Astrocyte of the spinal cord (primary cell): ENCODE measurements around the gene ALK.

ENCODE experiments used
- DNase-seq: peaks from one replicate; pipeline ENCODE4 v3.0.0; 2011; ENCODE audit warnings: low read depth, low spot score
- H3K4me3 ChIP-seq: 2 replicates; pipeline ENCODE4 v1.5.1; 2011; ENCODE audit warnings: low read depth, mild to moderate bottlenecking, low read length, moderate library complexity
- CTCF ChIP-seq: IDR thresholded peaks from 2 replicates; pipeline ENCODE4 v1.5.1; 2012; ENCODE audit warnings: low read depth, mild to moderate bottlenecking, low read length, inconsistent platforms
- in situ Hi-C: cut with HindIII; loops from 2 replicates; pipeline ENCODE4 v1.10.0; 2017; ENCODE audit warnings: low sequenced_read_pairs

ALK gene

GRCh38 chr2:29610569-29610968 lies 310.8 kb downstream of the ALK start:
- no peak for TF ChIP-seq CTCF
- in situ Hi-C loops, result no loop called here

GRCh38 chr2:29607038-29607420 lies 314.4 kb downstream of the ALK start:
- DNase-seq, result no peak
- TF ChIP-seq CTCF, result no peak
- in situ Hi-C loops, result no loop called here
- H3K4me3 ChIP-seq, result no peak overlapping the region

More at GRCh38 chr2:29610569-29610968, 310.8 kb downstream of the ALK start:
- no peak overlapping the region for H3K4me3 ChIP-seq
- no peak for DNase-seq

GRCh38 chr2:29606104-29607037 lies 315.0 kb downstream of the ALK start:
- peak; percentile 92 for DNase-seq
- in situ Hi-C loops, result no loop called here
- no peak overlapping the region for H3K4me3 ChIP-seq
- TF ChIP-seq CTCF, result no peak

GRCh38 chr2:29603341-29603740 lies 318.0 kb downstream of the ALK start:
- in situ Hi-C loops, result no loop called here
- H3K4me3 ChIP-seq, result no peak overlapping the region
- no peak for TF ChIP-seq CTCF
- no peak for DNase-seq

GRCh38 chr2:29601872-29602271 lies 319.5 kb downstream of the ALK start:
- H3K4me3 ChIP-seq, result no peak overlapping the region
- in situ Hi-C loops, result no loop called here
- no peak for TF ChIP-seq CTCF
- DNase-seq, result no peak

- in situ Hi-C loops, result no loop called here
- no peak overlapping the region for H3K4me3 ChIP-seq
- TF ChIP-seq CTCF, result no peak
- no peak for DNase-seq
Measured at GRCh38 chr2:29601321-29601720, 320.1 kb downstream of the ALK start.
